DLD1 (cell line): ENCODE data around the gene TREH.

Experiments used
- in situ Hi-C: cut with HindIII; loops from 2 replicates; pipeline ENCODE4 v1.10.0; 2017; ENCODE audit warnings: low sequenced_read_pairs

The TREH gene

DNA sequence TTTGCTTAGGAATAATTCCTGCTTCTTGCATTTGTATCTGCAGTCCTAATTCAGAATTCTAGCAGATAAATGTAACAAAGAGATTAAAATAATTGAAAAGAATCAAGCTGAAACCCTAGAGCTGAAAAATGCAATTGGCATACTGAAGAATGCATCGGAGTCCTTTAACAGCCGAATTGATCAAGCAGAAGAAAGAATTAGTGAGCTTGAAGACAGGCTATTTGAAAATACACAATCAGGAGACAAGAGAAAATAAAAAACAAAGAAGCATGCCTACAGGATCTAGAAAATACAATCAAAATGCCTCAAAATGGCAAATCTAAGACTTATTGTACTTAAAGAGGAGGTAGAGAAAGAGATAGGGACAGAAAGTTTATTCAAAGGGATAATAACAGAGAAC, 8.2 kb downstream of the TREH start:
- in situ Hi-C loops = no loop called here

- in situ Hi-C loops = no loop called here
Measured at GRCh38 chr11:118670063-118670462, 9.4 kb downstream of the TREH start.

DNA sequence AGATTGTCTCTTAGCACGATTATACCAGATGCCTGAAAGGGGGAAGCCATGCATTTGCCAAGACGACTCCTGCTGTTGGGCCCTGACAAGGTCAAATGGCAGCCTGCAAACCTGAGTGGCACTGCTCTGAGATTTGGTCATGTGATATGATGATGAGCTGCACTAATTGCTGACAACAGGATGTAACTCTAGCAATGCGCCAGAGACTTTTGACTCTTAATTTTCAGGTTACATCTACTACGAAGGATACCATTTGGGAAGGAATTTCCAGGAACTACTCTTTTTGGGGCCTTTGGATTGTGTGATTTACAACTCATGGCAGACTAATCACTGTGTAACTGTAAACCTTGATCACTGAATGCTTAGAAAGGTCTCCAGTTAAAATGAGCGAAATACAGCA, 13.1 kb downstream of the TREH start:
- in situ Hi-C loops = no loop called here

- in situ Hi-C loops = no loop called here
Measured at GRCh38 chr11:118663902-118664301, 15.5 kb downstream of the TREH start.

GRCh38 chr11:118663381-118663780, 16.1 kb downstream of the TREH start:
- in situ Hi-C loops = no loop called here

- in situ Hi-C loops = no loop called here
Measured at GRCh38 chr11:118662401-118663271, 16.8 kb downstream of the TREH start.

GRCh38 chr11:118661425-118662301, 17.8 kb downstream of the TREH start:
- in situ Hi-C loops = no loop called here

DNA sequence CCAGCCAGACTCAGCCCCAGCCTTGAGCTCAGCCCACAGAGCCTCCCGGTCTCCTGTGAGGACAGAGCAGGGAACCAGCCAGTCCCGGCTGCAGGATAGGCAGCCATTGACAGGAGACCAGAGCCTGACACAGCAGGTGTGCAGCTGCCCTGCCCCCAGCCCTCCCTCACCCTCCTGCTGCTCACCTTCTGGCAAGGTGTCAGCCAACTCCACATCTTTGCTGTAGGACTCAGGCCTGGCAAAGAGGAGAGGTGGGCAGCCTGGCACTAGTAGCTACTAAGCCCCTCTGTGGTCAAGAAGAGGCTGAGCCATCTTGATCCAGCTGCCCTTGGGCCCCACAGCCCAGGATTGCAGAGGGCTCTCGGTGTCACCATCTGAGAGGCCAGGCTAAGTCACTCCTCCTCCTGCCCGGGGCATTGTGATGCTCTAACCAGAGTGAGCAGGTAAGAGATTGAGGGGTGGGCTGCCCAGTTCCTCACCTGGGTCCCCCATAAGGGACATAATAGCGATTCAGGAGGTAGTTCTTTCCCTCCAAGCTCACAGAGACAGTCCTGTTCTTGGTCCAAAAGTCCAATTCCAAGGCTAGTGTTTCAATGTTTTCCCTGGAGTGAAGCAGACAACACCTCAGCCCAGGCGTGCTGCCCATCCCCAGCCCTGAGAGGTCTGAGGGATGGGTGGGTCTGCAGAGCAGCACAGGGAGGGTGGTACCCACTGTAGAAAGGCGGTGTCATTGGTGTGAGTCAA, 18.6 kb downstream of the TREH start:
- in situ Hi-C loops = no loop called here

DNA sequence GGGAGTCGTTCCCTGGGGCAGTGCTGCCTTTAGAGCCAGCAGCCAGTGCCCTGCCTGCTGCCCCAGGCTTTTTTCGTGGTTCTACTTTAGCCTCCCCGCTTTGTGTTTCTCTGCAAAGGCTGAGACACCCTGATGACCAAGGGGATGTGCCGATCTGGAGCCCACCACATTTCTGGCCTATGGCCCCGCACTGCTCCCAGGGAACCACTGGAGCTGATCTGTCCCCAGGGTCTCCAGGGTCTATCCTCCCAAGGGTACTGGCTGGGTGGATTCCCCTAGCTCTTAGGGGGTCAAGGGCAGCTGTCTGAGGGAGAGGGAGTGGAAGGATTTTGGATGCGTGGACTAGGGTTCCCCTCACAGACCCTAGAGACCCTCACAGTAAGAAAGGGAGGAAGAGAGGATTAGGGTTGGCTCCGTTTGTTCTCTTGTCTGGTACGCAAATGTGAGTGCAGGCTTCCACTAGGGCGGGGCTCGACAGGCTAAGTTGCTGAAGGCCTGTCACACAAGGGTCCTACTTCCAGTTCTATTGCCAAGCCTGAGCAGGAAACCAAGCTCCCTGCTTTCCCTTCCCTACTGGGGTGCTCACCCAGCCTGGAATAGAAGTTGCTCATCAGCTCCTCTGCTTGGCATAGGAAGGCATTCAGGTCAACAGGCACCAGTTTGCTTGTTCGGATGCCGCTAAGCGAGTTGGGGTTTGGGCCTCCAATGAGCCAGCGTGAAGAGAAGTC, 19.3 kb downstream of the TREH start:
- in situ Hi-C loops = no loop called here

DNA sequence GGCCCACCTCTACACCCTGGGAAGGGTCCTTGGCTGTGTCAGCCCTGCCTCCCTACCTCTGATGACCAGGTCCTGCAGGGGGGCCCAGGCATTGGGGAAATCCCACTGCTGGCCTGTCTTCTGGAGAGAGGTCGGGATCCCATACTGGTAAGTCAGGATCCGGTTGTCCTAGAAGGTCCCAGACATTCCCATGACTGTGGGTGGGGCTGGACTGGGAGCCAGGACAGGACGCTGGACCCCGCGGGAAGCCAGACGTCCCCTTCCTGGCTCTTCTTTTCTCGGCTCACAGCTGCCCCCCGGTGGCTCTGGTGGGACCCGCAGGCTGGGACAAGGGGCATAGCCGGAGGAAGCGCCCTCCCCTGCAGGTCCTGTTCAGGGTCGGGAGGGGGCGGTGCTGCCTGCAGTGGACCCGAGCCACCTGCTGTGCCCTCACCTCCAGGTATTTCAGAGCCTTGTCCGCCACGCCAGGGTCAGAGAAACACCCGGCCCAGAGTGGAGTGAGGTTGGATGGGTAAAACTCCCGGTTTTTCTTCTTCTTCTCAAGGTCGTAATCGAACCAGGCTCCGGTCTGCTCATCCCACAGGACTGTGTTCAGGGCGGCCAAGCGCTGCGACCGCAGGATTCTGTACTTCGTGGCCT, 20.0 kb downstream of the TREH start:
- in situ Hi-C loops = no loop called here

GRCh38 chr11:118658429-118659313, 20.8 kb downstream of the TREH start:
- in situ Hi-C loops = no loop called here

DNA sequence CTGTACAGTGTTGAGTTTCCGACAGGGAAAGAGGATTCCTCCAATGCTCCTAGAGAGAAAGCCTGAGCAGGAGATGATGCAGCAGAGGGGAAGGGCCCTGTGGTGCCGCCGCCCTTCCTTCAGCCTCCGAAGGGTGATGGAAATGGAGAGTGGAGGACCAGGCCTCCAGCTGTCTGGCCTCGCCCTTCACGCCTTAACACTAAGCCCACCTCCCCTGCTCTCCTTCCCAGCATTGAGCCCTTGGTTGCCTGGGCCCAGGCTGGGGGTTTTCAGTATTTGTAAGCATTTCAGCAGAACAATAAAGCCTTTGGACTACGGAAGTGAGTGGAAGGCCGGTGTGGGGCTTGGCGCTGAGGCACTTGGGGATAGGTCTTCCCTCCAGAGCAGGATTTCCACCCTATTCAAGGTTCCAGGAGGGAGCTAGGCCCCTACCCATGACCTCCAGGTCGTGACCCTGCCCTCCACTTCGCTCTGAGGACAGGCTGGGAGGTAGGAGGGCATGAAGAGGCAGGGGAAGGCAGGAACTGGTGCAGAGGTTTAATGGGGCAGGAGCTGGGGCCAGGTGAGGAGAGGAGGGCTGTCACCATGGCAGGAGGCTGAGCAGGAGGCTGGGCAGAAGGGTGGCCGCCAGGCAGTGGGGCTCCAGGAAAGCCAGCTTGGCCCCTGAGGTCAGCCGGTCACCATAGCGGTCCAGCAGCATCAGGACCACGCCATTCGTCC, 21.6 kb downstream of the TREH start:
- in situ Hi-C loops = no loop called here

GRCh38 chr11:118657238-118657637, 22.2 kb downstream of the TREH start:
- in situ Hi-C loops = no loop called here

- in situ Hi-C loops = no loop called here
Measured at GRCh38 chr11:118656563-118657165, 22.8 kb downstream of the TREH start.

DNA sequence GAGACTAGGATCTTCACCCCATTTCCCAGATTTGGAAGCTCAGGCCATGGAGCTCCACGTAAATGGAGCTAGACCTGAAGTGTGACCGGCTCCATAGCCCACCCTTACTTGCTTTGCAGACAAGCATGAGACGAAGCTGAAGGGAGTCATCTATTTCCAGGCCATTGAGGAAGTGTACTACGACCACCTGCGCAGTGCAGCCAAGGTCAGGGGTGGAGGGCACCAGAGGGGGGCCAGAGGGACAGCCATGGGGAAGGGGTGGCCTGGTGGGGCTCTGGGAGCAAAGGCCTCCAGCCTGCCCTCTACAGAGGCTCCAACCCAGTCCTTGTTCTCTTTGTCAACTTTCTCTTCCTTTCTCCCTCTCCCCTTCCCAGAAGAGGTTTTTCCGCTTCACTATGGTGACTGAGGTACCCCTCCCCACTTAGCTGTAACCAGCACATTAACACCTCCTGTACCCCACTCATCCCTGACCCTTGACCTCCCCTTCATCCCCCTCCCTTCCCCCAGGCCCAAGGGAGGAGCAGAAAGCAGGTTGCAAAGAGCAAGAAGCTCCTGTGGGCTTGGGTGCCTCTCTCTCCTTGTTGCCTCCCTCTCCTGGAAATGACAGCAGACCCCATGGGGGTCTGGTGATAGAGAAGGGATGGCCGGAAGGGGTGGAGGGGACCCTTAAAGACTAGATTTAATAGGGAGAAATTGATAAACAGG, 23.8 kb downstream of the TREH start:
- in situ Hi-C loops = no loop called here

GRCh38 chr11:118653684-118654390, 25.6 kb downstream of the TREH start:
- in situ Hi-C loops = no loop called here

GRCh38 chr11:118652681-118653181, 26.7 kb downstream of the TREH start:
- in situ Hi-C loops = no loop called here
